HS-5 (cell line): Measurements from ENCODE around the gene ZFYVE1.
"Not testable (repeated sequence)": the region's sequence is repeated elsewhere in the genome, so short reads cannot be mapped to it uniquely, and the experiment has no call there.

ENCODE experiments used
- DNase-seq: peaks from one replicate; pipeline ENCODE4 v3.0.0-alpha.2; 2012; ENCODE audit warnings: low read depth

Gene ZFYVE1

DNA sequence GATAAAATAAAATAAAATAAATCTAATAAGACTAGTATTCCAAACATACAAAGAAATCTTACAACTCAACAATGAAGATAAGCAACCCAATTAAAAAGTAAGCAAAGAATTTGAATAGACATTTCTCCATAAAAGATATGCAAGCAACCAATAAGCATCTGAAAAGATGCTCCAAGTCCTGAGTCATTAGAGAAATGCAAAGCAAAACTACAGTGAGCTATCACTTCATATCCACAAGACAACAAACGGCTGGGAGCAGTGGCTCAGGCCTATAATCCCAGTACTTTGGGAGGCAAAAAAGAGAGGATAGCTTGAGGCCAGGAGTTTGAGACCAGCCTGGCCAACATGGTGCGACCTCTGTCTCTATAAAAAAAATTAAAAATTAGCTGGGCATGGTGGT is 26.8 kb downstream of the ZFYVE1 start:
- DNase-seq = no peak

- DNase-seq = no peak
Measured at GRCh38 chr14:72999316-72999715, 27.6 kb downstream of the ZFYVE1 start.

- DNase-seq = no peak
Measured at GRCh38 chr14:72998252-72998903, 28.5 kb downstream of the ZFYVE1 start.

GRCh38 chr14:72996916-72997315 is 30.0 kb downstream of the ZFYVE1 start:
- DNase-seq = no peak

GRCh38 chr14:72990171-72990570 is 36.7 kb downstream of the ZFYVE1 start:
- no peak for DNase-seq

DNA sequence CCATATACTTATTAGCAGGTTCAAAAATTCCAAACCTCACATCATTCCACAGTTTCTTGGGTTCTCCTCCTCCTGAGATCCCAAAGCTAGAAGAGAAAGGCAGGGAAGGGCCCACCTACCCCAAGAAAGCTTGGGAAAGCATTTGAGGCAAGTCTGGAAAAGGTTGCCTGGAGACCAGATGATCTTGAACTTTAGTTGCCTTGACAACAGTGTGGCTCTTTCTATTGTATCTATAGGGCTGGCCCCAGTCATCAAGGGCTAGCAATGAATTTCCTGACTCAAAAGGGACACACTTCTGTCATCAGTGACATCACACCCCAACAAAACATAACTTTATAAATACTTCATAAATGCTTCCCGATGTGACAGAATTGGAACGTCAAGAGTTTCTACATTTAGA is 40.0 kb downstream of the ZFYVE1 start:
- no peak for DNase-seq

GRCh38 chr14:72986214-72986613 is 40.7 kb downstream of the ZFYVE1 start:
- DNase-seq = no peak

- DNase-seq = no peak
Measured at GRCh38 chr14:72982146-72982708, 44.7 kb downstream of the ZFYVE1 start.

GRCh38 chr14:72980863-72981262 is 46.0 kb downstream of the ZFYVE1 start:
- no peak for DNase-seq

DNA sequence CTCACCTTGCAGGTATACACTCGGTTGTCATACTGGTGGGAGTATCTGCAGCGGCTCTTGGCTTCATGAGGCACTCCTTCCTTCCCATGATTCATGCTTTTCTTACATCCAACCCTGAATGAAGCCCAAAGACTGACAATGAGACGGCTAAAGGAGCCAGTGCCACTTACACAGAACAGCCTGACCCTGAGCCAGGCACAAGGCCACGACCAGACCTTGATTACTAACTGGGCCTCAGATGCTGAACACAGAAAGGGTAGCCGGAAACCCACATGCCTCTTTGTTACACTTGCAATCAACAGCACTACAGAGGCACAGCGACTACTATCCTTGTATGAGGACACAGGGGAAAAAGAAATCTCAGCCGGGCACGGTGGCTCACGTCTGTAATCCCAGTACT is 48.0 kb downstream of the ZFYVE1 start:
- no peak for DNase-seq

GRCh38 chr14:72975770-72976169 is 51.1 kb downstream of the ZFYVE1 start:
- DNase-seq = no peak

- no peak for DNase-seq
Measured at GRCh38 chr14:72974661-72975060, 52.2 kb downstream of the ZFYVE1 start.

DNA sequence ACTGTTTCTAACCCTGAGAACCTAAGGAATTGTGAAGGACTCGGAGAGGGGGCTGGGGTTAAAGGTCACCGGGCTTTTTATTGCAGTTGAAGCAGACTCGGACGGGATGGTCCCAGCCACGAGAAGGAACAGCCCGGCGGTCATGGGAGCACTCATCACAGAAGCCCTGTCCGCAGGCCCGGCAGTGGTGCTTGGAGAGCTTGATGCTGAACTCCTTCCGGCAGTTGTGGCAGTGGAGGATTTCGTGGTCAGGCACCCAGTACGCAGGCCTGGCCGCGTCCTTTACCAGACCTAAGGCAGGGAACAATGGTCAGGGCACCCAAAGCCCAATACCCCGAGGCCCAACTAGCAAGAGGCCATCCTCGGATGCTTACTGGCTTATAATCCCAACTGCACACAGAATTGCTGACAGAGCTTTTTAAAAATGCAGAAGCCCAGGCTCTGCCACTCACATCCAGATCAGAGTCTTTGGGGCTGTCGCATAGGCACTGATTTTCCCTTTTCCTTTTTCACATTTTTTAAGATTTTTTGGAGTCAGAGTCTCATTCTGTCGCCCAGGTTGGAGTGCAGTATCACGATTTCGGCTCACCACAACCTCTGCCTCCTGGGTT is 56.0 kb downstream of the ZFYVE1 start:
- no peak for DNase-seq

DNA sequence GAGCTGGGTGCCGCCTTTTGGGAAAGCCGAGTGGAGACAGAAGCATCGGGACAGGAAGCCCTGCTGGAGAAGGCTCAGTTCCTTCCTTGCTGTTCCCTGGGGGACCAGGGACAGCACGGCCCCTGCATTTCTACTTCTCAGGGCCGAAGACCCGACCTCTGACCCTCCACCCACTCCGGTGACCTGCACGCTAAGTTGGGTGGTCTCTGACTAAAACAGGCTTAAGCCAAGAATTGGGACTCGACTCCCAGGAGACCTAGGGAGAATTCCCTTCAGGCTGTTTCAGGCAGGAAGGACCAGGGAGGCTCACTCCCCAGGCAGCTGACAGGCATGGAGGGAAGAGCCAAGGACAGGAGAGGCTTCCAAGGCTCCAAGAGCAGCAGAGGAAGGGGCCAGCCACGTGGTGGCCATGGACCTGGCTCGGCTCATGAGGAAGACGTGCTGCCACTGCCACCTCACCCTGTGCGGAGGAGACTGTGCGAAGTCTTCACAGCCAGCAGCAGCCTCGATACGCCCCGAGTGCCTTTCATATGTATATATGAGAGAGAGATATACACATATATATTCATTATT is 56.8 kb downstream of the ZFYVE1 start:
- DNase-seq = no peak

GRCh38 chr14:72968316-72968715 is 58.6 kb downstream of the ZFYVE1 start:
- no peak for DNase-seq

- no peak for DNase-seq
Measured at GRCh38 chr14:72966038-72966437, 60.9 kb downstream of the ZFYVE1 start.

GRCh38 chr14:72965249-72965648 is 61.7 kb downstream of the ZFYVE1 start:
- DNase-seq = no peak

- DNase-seq = peak; percentile 76
Measured at GRCh38 chr14:72962829-72963312, 64.0 kb downstream of the ZFYVE1 start.

DNA sequence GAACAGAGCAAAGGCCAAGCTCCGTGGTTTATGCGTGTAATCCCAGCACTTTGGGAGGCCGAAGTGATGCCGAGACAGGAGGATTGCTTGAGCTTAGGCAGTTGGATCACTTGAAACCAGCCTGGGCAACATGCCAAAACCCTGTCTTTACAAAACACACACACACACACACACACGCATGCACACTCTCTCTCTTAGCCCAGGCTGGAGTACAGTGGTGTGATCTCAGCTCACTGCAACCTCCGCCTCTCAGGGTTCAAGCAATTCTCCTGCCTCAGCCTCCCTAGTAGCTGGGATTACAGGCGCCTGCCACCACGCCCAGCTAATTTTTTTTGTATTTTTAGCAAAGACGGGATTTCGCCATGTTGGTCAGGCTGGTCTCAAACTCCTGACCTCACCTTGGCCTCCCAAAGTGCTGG is 64.6 kb downstream of the ZFYVE1 start:
- DNase-seq = not testable (repeated sequence)

GRCh38 chr14:72961579-72962335 is 65.1 kb downstream of the ZFYVE1 start:
- DNase-seq = no peak

DNA sequence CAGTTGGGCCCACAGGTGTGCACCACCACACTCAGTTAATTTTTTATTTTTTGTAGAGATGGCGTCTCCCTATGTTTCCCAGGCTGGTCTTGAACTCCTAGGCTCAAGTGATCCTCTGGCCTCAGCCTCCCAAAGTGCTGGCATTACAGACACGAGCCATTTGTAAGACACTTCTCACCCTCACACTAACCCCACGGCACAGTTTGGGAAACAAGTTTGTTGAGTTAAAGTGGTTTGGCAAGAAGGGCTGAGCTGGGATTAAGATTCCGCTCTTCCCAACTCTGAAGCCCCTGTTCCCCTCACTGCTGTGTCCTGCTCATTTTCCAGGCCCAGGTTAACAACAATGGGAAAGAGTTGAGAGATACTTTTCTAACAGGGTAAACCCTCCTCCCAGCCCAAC is 65.9 kb downstream of the ZFYVE1 start:
- not testable (repeated sequence) for DNase-seq

- DNase-seq = no peak
Measured at GRCh38 chr14:72958548-72958947, 68.4 kb downstream of the ZFYVE1 start.
